Measurements from ENCODE around the gene APLP1.
A peak's percentile ranks its signal among the peaks of the same experiment; 100 is the strongest.
"Not testable (repeated sequence)": the region's sequence is repeated elsewhere in the genome, so short reads cannot be mapped to it uniquely, and the experiment has no call there.

Gene APLP1

GRCh38 chr19:35860818-35861639, 7.3 kb upstream of the APLP1 start:
- no peak overlapping the region for H3K4me3 ChIP-seq (replicated peaks; ENCODE audit: low read depth, low read length)
- TF ChIP-seq, protein P1, sequence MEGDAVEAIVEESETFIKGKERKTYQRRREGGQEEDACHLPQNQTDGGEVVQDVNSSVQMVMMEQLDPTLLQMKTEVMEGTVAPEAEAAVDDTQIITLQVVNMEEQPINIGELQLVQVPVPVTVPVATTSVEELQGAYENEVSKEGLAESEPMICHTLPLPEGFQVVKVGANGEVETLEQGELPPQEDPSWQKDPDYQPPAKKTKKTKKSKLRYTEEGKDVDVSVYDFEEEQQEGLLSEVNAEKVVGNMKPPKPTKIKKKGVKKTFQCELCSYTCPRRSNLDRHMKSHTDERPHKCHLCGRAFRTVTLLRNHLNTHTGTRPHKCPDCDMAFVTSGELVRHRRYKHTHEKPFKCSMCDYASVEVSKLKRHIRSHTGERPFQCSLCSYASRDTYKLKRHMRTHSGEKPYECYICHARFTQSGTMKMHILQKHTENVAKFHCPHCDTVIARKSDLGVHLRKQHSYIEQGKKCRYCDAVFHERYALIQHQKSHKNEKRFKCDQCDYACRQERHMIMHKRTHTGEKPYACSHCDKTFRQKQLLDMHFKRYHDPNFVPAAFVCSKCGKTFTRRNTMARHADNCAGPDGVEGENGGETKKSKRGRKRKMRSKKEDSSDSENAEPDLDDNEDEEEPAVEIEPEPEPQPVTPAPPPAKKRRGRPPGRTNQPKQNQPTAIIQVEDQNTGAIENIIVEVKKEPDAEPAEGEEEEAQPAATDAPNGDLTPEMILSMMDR (IDR thresholded peaks at IDR 0.05; ENCODE audit: low read depth, low read length, missing control alignments): no peak
- no peak for DNase-seq (ENCODE audit: extremely low read depth, low read depth)

GRCh38 chr19:35861640-35862160, 6.7 kb upstream of the APLP1 start:
- DNase-seq (ENCODE audit: extremely low read depth, low read depth): no peak
- TF ChIP-seq, protein P1 (IDR thresholded peaks at IDR 0.05; ENCODE audit: low read depth, low read length, missing control alignments): no peak
- H3K4me3 ChIP-seq (replicated peaks; ENCODE audit: low read depth, low read length): no peak overlapping the region

- TF ChIP-seq, protein P1 (IDR thresholded peaks at IDR 0.05; ENCODE audit: low read depth, low read length, missing control alignments): no peak
- no peak overlapping the region for H3K4me3 ChIP-seq (replicated peaks; ENCODE audit: low read depth, low read length)
- DNase-seq (ENCODE audit: extremely low read depth, low read depth): no peak
These were observed 5.8 kb upstream of the APLP1 start for GRCh38 chr19:35862528-35862927.

GRCh38 chr19:35863018-35863417, 5.4 kb upstream of the APLP1 start:
- TF ChIP-seq, protein P1 (IDR thresholded peaks at IDR 0.05; ENCODE audit: low read depth, low read length, missing control alignments): no peak
- DNase-seq (ENCODE audit: extremely low read depth, low read depth): no peak
- H3K4me3 ChIP-seq (replicated peaks; ENCODE audit: low read depth, low read length): no peak overlapping the region

- TF ChIP-seq, protein P1 (IDR thresholded peaks at IDR 0.05; ENCODE audit: low read depth, low read length, missing control alignments): no peak
- H3K4me3 ChIP-seq (replicated peaks; ENCODE audit: low read depth, low read length): peak overlapping the region; percentile 22
- DNase-seq (ENCODE audit: extremely low read depth, low read depth): no peak
These were observed 501 bp downstream of the APLP1 start for GRCh38 chr19:35868823-35869326.

- peak; percentile 35 for DNase-seq (ENCODE audit: extremely low read depth, low read depth)
- TF ChIP-seq, protein P1 (IDR thresholded peaks at IDR 0.05; ENCODE audit: low read depth, low read length, missing control alignments): no peak
- 0 out of 2 replicates have a peak overlapping the region, but pooled peaks have one; percentile 4 for H3K4me3 ChIP-seq (replicated peaks; ENCODE audit: low read depth, low read length)
These were observed 1.2 kb downstream of the APLP1 start for GRCh38 chr19:35869327-35870123.

DNA sequence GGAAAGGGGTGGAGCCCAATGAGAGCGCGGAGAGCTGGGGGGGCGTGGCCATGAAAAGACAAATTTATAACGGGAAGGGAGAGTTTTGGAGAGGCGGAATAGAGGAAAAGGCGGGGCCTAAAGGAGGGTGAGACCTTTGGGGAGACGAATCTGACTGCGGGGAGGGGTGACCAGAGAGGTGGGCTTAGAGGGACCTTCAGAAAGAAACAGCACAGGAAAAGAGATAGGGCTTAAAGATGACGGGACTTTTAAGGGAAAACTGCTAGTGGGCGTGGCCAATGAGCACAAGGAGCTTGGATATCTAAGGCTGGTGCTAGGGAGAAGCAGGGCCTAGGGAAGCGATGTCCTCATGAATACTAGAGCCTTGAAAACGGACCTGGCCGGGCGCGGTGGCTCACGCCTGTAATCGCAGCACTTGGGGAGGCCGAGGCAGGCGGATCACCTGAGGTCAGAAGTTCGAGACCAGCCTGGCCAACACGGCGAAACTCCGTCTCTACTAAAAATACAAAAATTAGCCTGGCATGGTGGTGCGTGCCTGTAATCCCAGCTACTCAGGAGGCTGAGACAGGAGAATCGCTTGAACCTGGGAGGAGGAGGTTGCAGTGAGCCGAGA, 1.9 kb downstream of the APLP1 start:
- not testable (repeated sequence) for DNase-seq (ENCODE audit: extremely low read depth, low read depth)

More for the DNA sequence above, 1.9 kb downstream of the APLP1 start:
- not testable (repeated sequence) for H3K4me3 ChIP-seq (replicated peaks; ENCODE audit: low read depth, low read length)

Measured in HFF-Myc (cell line).